Measurements from ENCODE around the gene TMEM187. TPM values are rescaled to one million over a fixed set of nuclear protein-coding genes. Genes with fewer than 3 reads are reported as not detected.
"Not testable (repeated sequence)": the region's sequence is repeated elsewhere in the genome, so short reads cannot be mapped to it uniquely, and the experiment has no call there.

The TMEM187 gene
- total RNA-seq, 4 donors from 2014 or later = 1.9 to 9.0 (median 4.5) TPM

GRCh38 chrX:153973127-153974002 is 811 bp downstream of the TMEM187 start:
- DNase-seq (ENCODE audit: low spot score) (no peak), ATAC-seq (ENCODE audit: low FRiP score) (no peak)
- TF ChIP-seq CTCF (IDR thresholded peaks at IDR 0.05) = no peak

GRCh38 chrX:153974003-153974725 is 1.6 kb downstream of the TMEM187 start:
- DNase-seq (ENCODE audit: low spot score) (no peak), ATAC-seq (ENCODE audit: low FRiP score) (no peak)
- no peak for TF ChIP-seq CTCF (IDR thresholded peaks at IDR 0.05)

GRCh38 chrX:153974726-153975286 is 2.3 kb downstream of the TMEM187 start:
- DNase-seq (ENCODE audit: low spot score) (no peak), ATAC-seq (ENCODE audit: low FRiP score) (no peak)
- TF ChIP-seq CTCF (IDR thresholded peaks at IDR 0.05) = no peak

- peak; percentile 9 for ATAC-seq (ENCODE audit: low FRiP score)
- not testable (repeated sequence) for DNase-seq (ENCODE audit: low spot score)
Measured at GRCh38 chrX:153980394-153980793, 7.8 kb downstream of the TMEM187 start.

- DNase-seq (ENCODE audit: low spot score) (no peak), ATAC-seq (ENCODE audit: low FRiP score) (no peak)
- TF ChIP-seq CTCF (IDR thresholded peaks at IDR 0.05) = no peak
Measured at GRCh38 chrX:153981231-153981630, 8.7 kb downstream of the TMEM187 start.

GRCh38 chrX:153981771-153982533 is 9.4 kb downstream of the TMEM187 start:
- DNase-seq (ENCODE audit: low spot score) = no peak
- no peak for ATAC-seq (ENCODE audit: low FRiP score)
- TF ChIP-seq CTCF (IDR thresholded peaks at IDR 0.05) = no peak

GRCh38 chrX:153983321-153983801 is 10.8 kb downstream of the TMEM187 start:
- no peak for ATAC-seq (ENCODE audit: low FRiP score)
- no peak for TF ChIP-seq CTCF (IDR thresholded peaks at IDR 0.05)
- no peak for DNase-seq (ENCODE audit: low spot score)

All from omental fat pad (tissue), 4 donors.